ENCODE data around the gene ARAP2. TPM values are rescaled to one million over a fixed set of nuclear protein-coding genes. Genes with fewer than 3 reads are reported as not detected.

Gene ARAP2
- total and polyA plus RNA-seq, 8 donors = 4.3 to 35.2 (median 6.0) TPM

DNA sequence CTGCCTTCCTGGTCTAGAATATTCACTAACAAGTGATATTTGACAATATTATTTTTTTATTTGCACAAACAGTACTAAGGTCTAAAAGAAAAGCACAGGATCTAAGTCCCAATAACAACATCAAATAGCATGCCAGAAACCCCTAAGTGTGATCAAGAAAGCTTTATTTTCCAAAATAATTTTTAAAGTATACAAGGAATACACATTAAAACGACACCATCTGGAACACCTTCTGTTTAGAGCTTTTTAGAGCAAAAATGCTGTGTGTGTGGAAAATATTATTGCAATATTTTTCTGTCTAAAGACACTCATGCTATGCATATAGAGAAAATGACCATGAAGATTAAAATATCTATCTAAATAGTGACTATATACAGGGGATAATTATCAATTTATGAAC, 103.1 kb downstream of the ARAP2 start:
- no peak overlapping the region for H3K27ac ChIP-seq
- no peaks in the 10 kb centered on the region for H3K9me3 ChIP-seq
- ATAC-seq (no peak), DNase-seq (no peak)
- no peaks in the 10 kb centered on the region for H3K27me3 ChIP-seq
- no peaks in the 10 kb centered on the region for H3K4me1 ChIP-seq
- TF ChIP-seq CTCF (IDR thresholded peaks at IDR 0.05) = no peak
- intact Hi-C loops (cut with DNase I) = no loop called here
- H3K36me3 ChIP-seq = peaks cover 0 to 15% of the 10 kb centered on the region in 2 donors
- H3K4me3 ChIP-seq = no peak overlapping the region

GRCh38 chr4:36140421-36140820, 103.9 kb downstream of the ARAP2 start:
- Histone ChIP-seq H3K27me3 (no peaks in the 10 kb centered on the region), H3K4me3 (no peak overlapping the region), H3K27ac (no peak overlapping the region), H3K4me1 (no peaks in the 10 kb centered on the region), H3K36me3 (peaks cover 0 to 9% of the 10 kb centered on the region in 2 donors), H3K9me3 (no peaks in the 10 kb centered on the region)
- intact Hi-C loops (cut with DNase I) = no loop called here
- no peak for TF ChIP-seq CTCF (IDR thresholded peaks at IDR 0.05)
- DNase-seq (no peak), ATAC-seq (no peak)

GRCh38 chr4:36138220-36138619, 106.1 kb downstream of the ARAP2 start:
- DNase-seq = no peak
- Histone ChIP-seq H3K4me1 (no peaks in the 10 kb centered on the region), H3K27me3 (no peaks in the 10 kb centered on the region), H3K4me3 (no peak overlapping the region), H3K27ac (no peak overlapping the region), H3K36me3 (no peaks in the 10 kb centered on the region), H3K9me3 (no peaks in the 10 kb centered on the region)
- ATAC-seq = peak; percentile 52
- no peak for TF ChIP-seq CTCF (IDR thresholded peaks at IDR 0.05)
- intact Hi-C loops (cut with DNase I) = no loop called here

DNA sequence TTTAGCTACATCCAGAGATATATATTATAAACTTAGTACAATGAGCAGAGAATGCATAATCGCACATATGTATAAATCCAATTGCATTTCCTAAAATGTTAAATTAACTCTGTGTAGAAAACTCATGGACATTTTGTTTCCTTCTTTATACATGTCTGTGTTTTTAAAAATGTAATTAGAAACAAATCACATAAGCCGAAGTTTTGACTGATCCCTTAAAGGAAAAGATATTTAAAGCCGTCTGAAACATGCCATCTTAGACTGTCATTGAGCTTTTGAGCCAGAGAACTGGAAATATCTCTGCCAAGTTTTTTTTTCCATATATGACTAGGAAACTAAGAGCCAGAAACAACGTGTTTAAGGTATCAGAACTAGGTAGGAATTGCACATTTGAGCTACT, 107.0 kb downstream of the ARAP2 start:
- no peaks in the 10 kb centered on the region for H3K27me3 ChIP-seq
- no peak for TF ChIP-seq CTCF (IDR thresholded peaks at IDR 0.05)
- no peaks in the 10 kb centered on the region for H3K36me3 ChIP-seq
- ATAC-seq (no peak), DNase-seq (no peak)
- no peak overlapping the region for H3K27ac ChIP-seq
- no peak overlapping the region for H3K4me3 ChIP-seq
- H3K4me1 ChIP-seq = no peaks in the 10 kb centered on the region
- intact Hi-C loops (cut with DNase I) = no loop called here
- no peaks in the 10 kb centered on the region for H3K9me3 ChIP-seq

DNA sequence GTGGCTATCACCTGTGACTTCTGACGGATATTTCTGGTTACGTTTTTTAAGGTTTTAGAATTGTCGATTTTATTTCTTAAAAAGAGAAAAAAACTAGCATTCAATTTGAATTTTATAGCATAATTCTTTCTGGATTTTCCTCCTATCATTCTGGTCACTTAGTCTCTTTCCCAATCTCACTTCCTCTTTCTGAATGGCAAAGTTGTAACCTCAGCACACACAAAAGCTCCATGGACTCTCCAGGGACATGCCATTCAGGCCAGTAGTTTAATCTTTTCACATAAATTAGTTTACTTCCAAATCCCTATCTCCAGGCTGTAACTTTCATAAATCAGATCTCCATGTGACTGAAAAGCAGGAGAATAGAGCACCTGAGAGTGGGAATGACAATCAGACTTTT, 110.7 kb downstream of the ARAP2 start:
- DNase-seq = no peak
- intact Hi-C loops (cut with DNase I) = no loop called here
- no peaks in the 10 kb centered on the region for H3K27me3 ChIP-seq
- ATAC-seq = no peak
- TF ChIP-seq CTCF (IDR thresholded peaks at IDR 0.05) = no peak
- H3K9me3 ChIP-seq = no peaks in the 10 kb centered on the region
- no peak overlapping the region for H3K27ac ChIP-seq
- peaks cover 0 to 8% of the 10 kb centered on the region in 2 donors for H3K4me1 ChIP-seq
- no peaks in the 10 kb centered on the region for H3K36me3 ChIP-seq
- no peak overlapping the region for H3K4me3 ChIP-seq
